ENCODE data around the gene MARCOL.

Gene MARCOL

GRCh38 chr5:148224117-148224742 is 14.1 kb upstream of the MARCOL start:
- H3K4me3 ChIP-seq (ENCODE audit: control insufficient read depth, low read depth, low read length): no peak overlapping the region
- peak; percentile 96 for DNase-seq (ENCODE audit: low read depth)
- TF ChIP-seq CTCF (IDR thresholded peaks at IDR 0.05; ENCODE audit: control insufficient read depth, insufficient read depth, low read depth, low read length, missing control alignments): no peak

- H3K4me3 ChIP-seq (ENCODE audit: control insufficient read depth, low read depth, low read length): no peak overlapping the region
- TF ChIP-seq CTCF (IDR thresholded peaks at IDR 0.05; ENCODE audit: control insufficient read depth, insufficient read depth, low read depth, low read length, missing control alignments): no peak
- no peak for DNase-seq (ENCODE audit: low read depth)
Observed at GRCh38 chr5:148228392-148228984, 9.8 kb upstream of the MARCOL start.

- TF ChIP-seq CTCF (IDR thresholded peaks at IDR 0.05; ENCODE audit: control insufficient read depth, insufficient read depth, low read depth, low read length, missing control alignments): no peak
- no peak overlapping the region for H3K4me3 ChIP-seq (ENCODE audit: control insufficient read depth, low read depth, low read length)
- no peak for DNase-seq (ENCODE audit: low read depth)
Observed at GRCh38 chr5:148229840-148230239, 8.5 kb upstream of the MARCOL start.

- no peak overlapping the region for H3K4me3 ChIP-seq (ENCODE audit: control insufficient read depth, low read depth, low read length)
- DNase-seq (ENCODE audit: low read depth): no peak
- no peak for TF ChIP-seq CTCF (IDR thresholded peaks at IDR 0.05; ENCODE audit: control insufficient read depth, insufficient read depth, low read depth, low read length, missing control alignments)
Observed at GRCh38 chr5:148230240-148230639, 8.1 kb upstream of the MARCOL start.

- no peak for DNase-seq (ENCODE audit: low read depth)
- no peak for TF ChIP-seq CTCF (IDR thresholded peaks at IDR 0.05; ENCODE audit: control insufficient read depth, insufficient read depth, low read depth, low read length, missing control alignments)
- no peak overlapping the region for H3K4me3 ChIP-seq (ENCODE audit: control insufficient read depth, low read depth, low read length)
Observed at GRCh38 chr5:148237785-148238417, 424 bp upstream of the MARCOL start.

GRCh38 chr5:148248894-148249293 is 10.6 kb downstream of the MARCOL start:
- no peak overlapping the region for H3K4me3 ChIP-seq (ENCODE audit: control insufficient read depth, low read depth, low read length)
- DNase-seq (ENCODE audit: low read depth): peak; percentile 54
- TF ChIP-seq CTCF (IDR thresholded peaks at IDR 0.05; ENCODE audit: control insufficient read depth, insufficient read depth, low read depth, low read length, missing control alignments): no peak
